ENCODE measurements around the gene CDK6. TPM values are rescaled to one million over a fixed set of nuclear protein-coding genes. Genes with fewer than 3 reads are reported as not detected.

Gene CDK6
- total and polyA plus RNA-seq, 8 donors: 2.6 to 86.3 (median 15.5) TPM

GRCh38 chr7:92603089-92603445, 233.3 kb downstream of the CDK6 start:
- Histone ChIP-seq H3K4me3 (no peak overlapping the region), H3K4me1 (no peaks in the 10 kb centered on the region), H3K9me3 (no peaks in the 10 kb centered on the region), H3K27me3 (no peaks in the 10 kb centered on the region), H3K36me3 (peaks cover 0 to 5% (median 0%) of the 10 kb centered on the region in 4 donors), H3K27ac (no peak overlapping the region)
- intact Hi-C loops (cut with DNase I; ENCODE audit: low total_unique reads): no loop called here
- DNase-seq: no peak
- no peak for TF ChIP-seq POLR2A (IDR thresholded peaks at IDR 0.05)
- TF ChIP-seq CTCF (IDR thresholded peaks at IDR 0.05): no peak
- no peak for TF ChIP-seq EP300 (IDR thresholded peaks at IDR 0.05)
- no peak for TF ChIP-seq POLR2AphosphoS5 (IDR thresholded peaks at IDR 0.05)
- 47 to 70% (median 52%) methylated on average over 1 of the region's 1 CpG for WGBS, 5 donors

- H3K4me3 ChIP-seq: no peak overlapping the region
- intact Hi-C loops (cut with DNase I; ENCODE audit: low total_unique reads): no loop called here
- WGBS, 5 donors: 61 to 73% (median 67%) methylated on average over 2 of the region's 2 CpGs
These were observed 233.9 kb downstream of the CDK6 start for GRCh38 chr7:92602352-92603088.

GRCh38 chr7:92598310-92598981, 237.9 kb downstream of the CDK6 start:
- TF ChIP-seq CTCF (IDR thresholded peaks at IDR 0.05): no peak
- no peak for TF ChIP-seq POLR2A (IDR thresholded peaks at IDR 0.05)
- no peak for TF ChIP-seq POLR2AphosphoS5 (IDR thresholded peaks at IDR 0.05)
- TF ChIP-seq EP300 (IDR thresholded peaks at IDR 0.05): no peak
- H3K4me3 ChIP-seq: no peak overlapping the region
- whole genome bisulfite sequencing, 5 donors: 41 to 64% (median 56%) methylated on average over 1 of the region's 1 CpG
- no peaks in the 10 kb centered on the region for H3K9me3 ChIP-seq
- intact Hi-C loops (cut with DNase I; ENCODE audit: low total_unique reads): no loop called here
- H3K4me1 ChIP-seq: no peaks in the 10 kb centered on the region
- H3K36me3 ChIP-seq: no peaks in the 10 kb centered on the region
- H3K27ac ChIP-seq: no peak overlapping the region
- DNase-seq: no peak
- H3K27me3 ChIP-seq: no peaks in the 10 kb centered on the region

More at GRCh38 chr7:92602352-92603088, 233.9 kb downstream of the CDK6 start:
- no peak for TF ChIP-seq EP300 (IDR thresholded peaks at IDR 0.05)
- TF ChIP-seq POLR2AphosphoS5 (IDR thresholded peaks at IDR 0.05): no peak
- TF ChIP-seq CTCF (IDR thresholded peaks at IDR 0.05): no peak
- TF ChIP-seq POLR2A (IDR thresholded peaks at IDR 0.05): no peak
- Histone ChIP-seq H3K9me3 (no peaks in the 10 kb centered on the region), H3K27ac (no peak overlapping the region), H3K36me3 (peaks cover 0 to 5% (median 0%) of the 10 kb centered on the region in 4 donors), H3K27me3 (no peaks in the 10 kb centered on the region), H3K4me1 (no peaks in the 10 kb centered on the region)
- no peak for DNase-seq

- DNase-seq: no peak
- TF ChIP-seq POLR2AphosphoS5 (IDR thresholded peaks at IDR 0.05): no peak
- no peak for TF ChIP-seq POLR2A (IDR thresholded peaks at IDR 0.05)
- no peak for TF ChIP-seq CTCF (IDR thresholded peaks at IDR 0.05)
- no peak for TF ChIP-seq EP300 (IDR thresholded peaks at IDR 0.05)
- Histone ChIP-seq H3K36me3 (no peaks in the 10 kb centered on the region), H3K27ac (no peak overlapping the region), H3K4me1 (peaks cover 0 to 7% (median 5%) of the 10 kb centered on the region in 4 donors), H3K4me3 (no peak overlapping the region), H3K27me3 (no peaks in the 10 kb centered on the region), H3K9me3 (no peaks in the 10 kb centered on the region)
- 73 to 77% (median 75%) methylated on average over 4 of the region's 4 CpGs for WGBS, 5 donors
- intact Hi-C loops (cut with DNase I; ENCODE audit: low total_unique reads): no loop called here
These were observed 241.1 kb downstream of the CDK6 start for GRCh38 chr7:92595281-92595680.

Data from stomach (tissue), 9 donors.